Astrocyte (in vitro differentiated cells and primary cell): ENCODE data around the gene PCMTD2. TPM values are rescaled to one million over a fixed set of nuclear protein-coding genes. Genes with fewer than 3 reads are reported as not detected.

Experiments
- DNase-seq: peaks from one replicate; pipeline ENCODE4 v3.0.0-alpha.2; 2010; ENCODE audit warnings: low read depth
- FAIRE-seq: peaks from 2 replicates; lab custom pipeline; 2011; peaks lifted over from hg19 to GRCh38; lab: Jason Lieb, UNC
- H2AFZ ChIP-seq: 2 replicates; pipeline ENCODE4 v1.6.0; 2012; ENCODE audit warnings: low read depth, low read length, inconsistent platforms
- H3K27ac ChIP-seq: 2 replicates; pipeline ENCODE4 v1.5.1; 2011; ENCODE audit warnings: low read depth, low read length, inconsistent platforms
- H3K27me3 ChIP-seq: 2 replicates; pipeline ENCODE4 v1.6.0; 2011; ENCODE audit warnings: low read length, inconsistent platforms; ENCODE audit not compliant: insufficient read depth
- H3K36me3 ChIP-seq: 2 replicates; pipeline ENCODE4 v1.5.1; 2011; ENCODE audit warnings: low read length, inconsistent platforms; ENCODE audit not compliant: insufficient read depth
- H3K4me1 ChIP-seq: 2 replicates; pipeline ENCODE4 v1.5.1; 2011; ENCODE audit warnings: low read length, inconsistent platforms; ENCODE audit not compliant: insufficient read depth
- H3K4me2 ChIP-seq: 2 replicates; pipeline ENCODE4 v1.6.0; 2012; ENCODE audit warnings: low read length, inconsistent platforms
- H3K4me3 ChIP-seq: 2 replicates; pipeline ENCODE4 v1.5.1; 2011; ENCODE audit warnings: low read depth, mild to moderate bottlenecking, low read length, inconsistent platforms; ENCODE audit not compliant: insufficient read depth
- H3K79me2 ChIP-seq: 2 replicates; pipeline ENCODE4 v1.6.0; 2012; ENCODE audit warnings: mild to moderate bottlenecking, low read length, inconsistent platforms; ENCODE audit not compliant: insufficient read depth
- H3K9ac ChIP-seq: 2 replicates; pipeline ENCODE4 v1.6.0; 2012; ENCODE audit warnings: mild to moderate bottlenecking, low read length, inconsistent platforms
- H3K9me3 ChIP-seq: 2 replicates; pipeline ENCODE4 v1.5.1; 2012; ENCODE audit warnings: low read depth, mild to moderate bottlenecking, low read length, inconsistent platforms; ENCODE audit not compliant: insufficient read depth
- H4K20me1 ChIP-seq: 2 replicates; pipeline ENCODE4 v1.6.0; 2012; ENCODE audit warnings: low read length, inconsistent platforms; ENCODE audit not compliant: insufficient read depth
- H3K27ac Mint-ChIP-seq: one replicate; pipeline ENCODE4 v1.8.0; 2021; ENCODE audit warnings: mild to moderate bottlenecking, mixed read lengths; ENCODE audit not compliant: unreplicated experiment
- H3K27me3 Mint-ChIP-seq: one replicate; pipeline ENCODE4 v1.8.0; 2021; ENCODE audit warnings: low read depth, mixed read lengths; ENCODE audit not compliant: unreplicated experiment
- H3K36me3 Mint-ChIP-seq: one replicate; pipeline ENCODE4 v1.8.0; 2021; ENCODE audit warnings: low read depth, mixed read lengths; ENCODE audit not compliant: unreplicated experiment
- H3K4me1 Mint-ChIP-seq: one replicate; pipeline ENCODE4 v1.8.0; 2021; ENCODE audit warnings: low read depth, mixed read lengths; ENCODE audit not compliant: unreplicated experiment
- H3K4me3 Mint-ChIP-seq: one replicate; pipeline ENCODE4 v1.8.0; 2021; ENCODE audit warnings: mild to moderate bottlenecking, moderate library complexity, mixed read lengths; ENCODE audit not compliant: unreplicated experiment
- H3K9me3 Mint-ChIP-seq: one replicate; pipeline ENCODE4 v1.8.0; 2021; ENCODE audit warnings: mild to moderate bottlenecking, mixed read lengths; ENCODE audit not compliant: unreplicated experiment
- CTCF ChIP-seq: IDR thresholded peaks from 2 replicates; pipeline ENCODE4 v1.5.1; 2011; ENCODE audit warnings: low read depth, mild to moderate bottlenecking, inconsistent platforms, low read length, moderate library complexity; ENCODE audit not compliant: insufficient read depth
- EZH2 ChIP-seq: IDR thresholded peaks from 2 replicates; pipeline ENCODE4 v1.6.1; 2012; ENCODE audit warnings: mild to moderate bottlenecking, low read length, inconsistent platforms; ENCODE audit not compliant: insufficient read depth
- total RNA-seq: library from RNA; stranded (reverse); gene quantifications from 2 replicates; pipeline ENCODE4 v1.2.1, GENCODE V29; 2021

Gene PCMTD2
- total RNA-seq, 1 donor from 2014 or later, result 40.0 TPM

GRCh38 chr20:64268174-64268573 is 12.6 kb downstream of the PCMTD2 start:
- Histone ChIP-seq H4K20me1 (peaks cover 26% of the 10 kb centered on the region), H2AFZ (no peak overlapping the region), H3K4me2 (no peak overlapping the region), H3K27ac (no peak overlapping the region), H3K4me3 (no peak overlapping the region), H3K9ac (no peak overlapping the region), H3K36me3 (peaks cover 3% of the 10 kb centered on the region), H3K27me3 (no peaks in the 10 kb centered on the region), H3K79me2 (peaks cover 6% of the 10 kb centered on the region), H3K9me3 (no peaks in the 10 kb centered on the region), H3K4me1 (no peaks in the 10 kb centered on the region)
- Mint-ChIP-seq H3K27me3 (no peaks in the 10 kb centered on the region), H3K9me3 (peaks cover 5% of the 10 kb centered on the region), H3K27ac (no peak overlapping the region), H3K4me1 (peaks cover 4% of the 10 kb centered on the region), H3K36me3 (peaks cover 19% of the 10 kb centered on the region), H3K4me3 (no peak overlapping the region)
- no peak for TF ChIP-seq EZH2
- TF ChIP-seq CTCF, result no peak
- no peak for FAIRE-seq
- DNase-seq, result no peak

GRCh38 chr20:64269604-64270411 is 14.3 kb downstream of the PCMTD2 start:
- Histone ChIP-seq H3K79me2 (peaks cover 6% of the 10 kb centered on the region), H3K9ac (no peak overlapping the region), H3K36me3 (peaks cover 3% of the 10 kb centered on the region), H3K4me2 (no peak overlapping the region), H3K4me1 (no peaks in the 10 kb centered on the region), H3K4me3 (no peak overlapping the region), H3K27ac (no peak overlapping the region), H2AFZ (no peak overlapping the region), H4K20me1 (peaks cover 20% of the 10 kb centered on the region), H3K9me3 (no peaks in the 10 kb centered on the region), H3K27me3 (no peaks in the 10 kb centered on the region)
- H3K27ac Mint-ChIP-seq, result no peak overlapping the region
- peaks cover 23% of the 10 kb centered on the region for H3K36me3 Mint-ChIP-seq
- peaks cover 5% of the 10 kb centered on the region for H3K9me3 Mint-ChIP-seq
- DNase-seq, result no peak
- H3K4me3 Mint-ChIP-seq, result no peak overlapping the region
- no peak for TF ChIP-seq CTCF
- TF ChIP-seq EZH2, result no peak
- H3K4me1 Mint-ChIP-seq, result peaks cover 9% of the 10 kb centered on the region
- H3K27me3 Mint-ChIP-seq, result no peaks in the 10 kb centered on the region
- no peak for FAIRE-seq

GRCh38 chr20:64271636-64272035 is 16.1 kb downstream of the PCMTD2 start:
- peaks cover 20% of the 10 kb centered on the region for H4K20me1 ChIP-seq
- no peaks in the 10 kb centered on the region for H3K4me1 ChIP-seq
- peaks cover 3% of the 10 kb centered on the region for H3K36me3 ChIP-seq
- no peak for TF ChIP-seq CTCF
- TF ChIP-seq EZH2, result no peak
- H2AFZ ChIP-seq, result no peak overlapping the region
- no peak overlapping the region for H3K4me2 ChIP-seq
- no peaks in the 10 kb centered on the region for H3K9me3 ChIP-seq
- H3K9me3 Mint-ChIP-seq, result peaks cover 5% of the 10 kb centered on the region
- no peak overlapping the region for H3K4me3 ChIP-seq
- H3K27me3 ChIP-seq, result no peaks in the 10 kb centered on the region
- DNase-seq, result no peak
- H3K9ac ChIP-seq, result no peak overlapping the region
- no peaks in the 10 kb centered on the region for H3K27me3 Mint-ChIP-seq
- no peak overlapping the region for H3K27ac Mint-ChIP-seq
- no peak overlapping the region for H3K4me3 Mint-ChIP-seq
- H3K4me1 Mint-ChIP-seq, result peaks cover 9% of the 10 kb centered on the region
- H3K27ac ChIP-seq, result no peak overlapping the region
- FAIRE-seq, result no peak
- peaks cover 23% of the 10 kb centered on the region for H3K36me3 Mint-ChIP-seq
- H3K79me2 ChIP-seq, result peaks cover 6% of the 10 kb centered on the region
